A549 (cell line): ENCODE results near the gene SRSF5.

Experiments
- CBX8 ChIP-seq: fragments of 200-600 bp; sonication (generic); IDR thresholded peaks from 2 replicates; pipeline ENCODE4 v1.6.1; 2016
- KDM5A ChIP-seq: fragments of 200-600 bp; sonication (generic); IDR thresholded peaks from 2 replicates; pipeline ENCODE4 v1.6.1; 2016; ENCODE audit warnings: antibody characterized with exemption, mild to moderate bottlenecking
- RFX5 ChIP-seq: fragments of 450-650 bp; IDR thresholded peaks from 2 replicates; pipeline ENCODE4 v1.7.1; 2014; ENCODE audit warnings: antibody characterized with exemption, mild to moderate bottlenecking, moderate library complexity
- SMC3 ChIP-seq: fragments of >200 bp; sonication (Bioruptor Twin); formaldehyde crosslinking; IDR thresholded peaks from 3 replicates; pipeline ENCODE4 v1.6.1; 2018; ENCODE audit warnings: inconsistent platforms
- TF ChIP-seq, protein P1 (sequence below): fragments of >200 bp; sonication (Bioruptor Twin); formaldehyde crosslinking; IDR thresholded peaks from 3 replicates; pipeline ENCODE4 v1.5.1; 2016

GRCh38 chr14:69795691-69796090 lies 28.7 kb downstream of the SRSF5 start:
- TF ChIP-seq SMC3: no peak
- TF ChIP-seq, protein P1, sequence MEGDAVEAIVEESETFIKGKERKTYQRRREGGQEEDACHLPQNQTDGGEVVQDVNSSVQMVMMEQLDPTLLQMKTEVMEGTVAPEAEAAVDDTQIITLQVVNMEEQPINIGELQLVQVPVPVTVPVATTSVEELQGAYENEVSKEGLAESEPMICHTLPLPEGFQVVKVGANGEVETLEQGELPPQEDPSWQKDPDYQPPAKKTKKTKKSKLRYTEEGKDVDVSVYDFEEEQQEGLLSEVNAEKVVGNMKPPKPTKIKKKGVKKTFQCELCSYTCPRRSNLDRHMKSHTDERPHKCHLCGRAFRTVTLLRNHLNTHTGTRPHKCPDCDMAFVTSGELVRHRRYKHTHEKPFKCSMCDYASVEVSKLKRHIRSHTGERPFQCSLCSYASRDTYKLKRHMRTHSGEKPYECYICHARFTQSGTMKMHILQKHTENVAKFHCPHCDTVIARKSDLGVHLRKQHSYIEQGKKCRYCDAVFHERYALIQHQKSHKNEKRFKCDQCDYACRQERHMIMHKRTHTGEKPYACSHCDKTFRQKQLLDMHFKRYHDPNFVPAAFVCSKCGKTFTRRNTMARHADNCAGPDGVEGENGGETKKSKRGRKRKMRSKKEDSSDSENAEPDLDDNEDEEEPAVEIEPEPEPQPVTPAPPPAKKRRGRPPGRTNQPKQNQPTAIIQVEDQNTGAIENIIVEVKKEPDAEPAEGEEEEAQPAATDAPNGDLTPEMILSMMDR: no peak
- no peak for TF ChIP-seq RFX5
- TF ChIP-seq CBX8: no peak
- TF ChIP-seq KDM5A: no peak
